HEK293 (cell line): ENCODE results near the gene FRMD4A.

ENCODE experiments used
- CTCF ChIA-PET: fragments of 350-600 bp; formaldehyde crosslinking; extraction: SDS; loops from one replicate; lab custom pipeline; 2021; ENCODE audit warnings: antibody characterized with exemption; lab: Yijun Ruan, JAX
- POLR2A ChIA-PET: fragments of 300-600 bp; formaldehyde crosslinking; extraction: SDS; loops from one replicate; lab custom pipeline; 2020; ENCODE audit warnings: antibody characterized with exemption, inconsistent platforms; lab: Yijun Ruan, JAX
- H3K27ac ChIP-seq: fragments of 200-500 bp; sonication (Bioruptor generic); 2 replicates; pipeline ENCODE4 v1.5.1; 2014; ENCODE audit warnings: low read depth, low read length, control low read depth, inconsistent platforms; ENCODE audit errors: extremely low read depth
- H3K36me3 ChIP-seq, 2 experiments: fragments of 200-500 bp in 1 of 2; sonication (Bioruptor generic) in 1 of 2; 1 replicate in 1 of 2; 2 replicates in 1 of 2; pipeline ENCODE4 v1.5.1; 2014 to 2017; ENCODE audit warnings: inconsistent platforms in 2 of 2, low read length in 2 of 2; ENCODE audit not compliant: control insufficient read depth in 2 of 2, insufficient read depth in 1 of 2
- H3K4me1 ChIP-seq: fragments of 200-500 bp; sonication (Bioruptor generic); 2 replicates; pipeline ENCODE4 v1.5.1; 2014; ENCODE audit warnings: mild to moderate bottlenecking, low read length, inconsistent platforms; ENCODE audit not compliant: control insufficient read depth, insufficient read depth
- H3K4me3 ChIP-seq: 2 replicates; pipeline ENCODE4 v1.5.1; 2011; ENCODE audit warnings: low read depth, mild to moderate bottlenecking, control low read depth, low read length, moderate library complexity
- H3K9me3 ChIP-seq: fragments of 200-500 bp; sonication (Bioruptor generic); 2 replicates; pipeline ENCODE4 v1.5.1; 2014; ENCODE audit warnings: low read depth, low read length, inconsistent platforms; ENCODE audit not compliant: control insufficient read depth, insufficient read depth
- GLI4 ChIP-seq: fragments of 450-650 bp; formaldehyde crosslinking; IDR thresholded peaks from 2 replicates; pipeline ENCODE4 v1.5.1; 2016; ENCODE audit warnings: missing biosample characterization, missing genetic modification characterization
- HOXA7 ChIP-seq: sonication (generic); formaldehyde crosslinking; IDR thresholded peaks from 2 replicates; pipeline ENCODE4 v1.8.1; 2022; ENCODE audit warnings: missing genetic modification reagents, borderline replicate concordance
- HOXC10 ChIP-seq: sonication (generic); formaldehyde crosslinking; IDR thresholded peaks from 2 replicates; pipeline ENCODE4 v1.8.1; 2023; ENCODE audit warnings: mild to moderate bottlenecking, missing genetic modification reagents
- MEIS1 ChIP-seq: sonication (generic); formaldehyde crosslinking; IDR thresholded peaks from 2 replicates; pipeline ENCODE4 v1.8.1; 2022; ENCODE audit warnings: missing genetic modification reagents, mild to moderate bottlenecking, borderline replicate concordance
- SALL2 ChIP-seq: fragments of 450-650 bp; formaldehyde crosslinking; IDR thresholded peaks from 2 replicates; pipeline ENCODE4 v1.5.0; 2017; ENCODE audit warnings: missing biosample characterization, mild to moderate bottlenecking, missing genetic modification characterization, borderline replicate concordance
- YY2 ChIP-seq: fragments of 450-650 bp; formaldehyde crosslinking; IDR thresholded peaks from 2 replicates; pipeline ENCODE4 v1.5.1; 2016; ENCODE audit warnings: missing biosample characterization, missing genetic modification characterization
- ZIC2 ChIP-seq: fragments of 450-650 bp; formaldehyde crosslinking; IDR thresholded peaks from 2 replicates; pipeline ENCODE4 v1.5.1; 2016; ENCODE audit warnings: missing biosample characterization, missing genetic modification characterization
- ZNF133 ChIP-seq: fragments of 450-650 bp; formaldehyde crosslinking; IDR thresholded peaks from 2 replicates; pipeline ENCODE4 v1.5.1; 2016; ENCODE audit warnings: missing biosample characterization, missing genetic modification characterization
- ZNF202 ChIP-seq: fragments of 450-650 bp; formaldehyde crosslinking; IDR thresholded peaks from 2 replicates; pipeline ENCODE4 v1.5.1; 2016; ENCODE audit warnings: missing biosample characterization, missing genetic modification characterization, borderline replicate concordance
- ZNF211 ChIP-seq: fragments of 450-650 bp; formaldehyde crosslinking; IDR thresholded peaks from 2 replicates; pipeline ENCODE4 v1.5.1; 2016; ENCODE audit warnings: low read depth, missing biosample characterization, missing genetic modification characterization
- ZNF221 ChIP-seq: fragments of 450-650 bp; formaldehyde crosslinking; IDR thresholded peaks from 2 replicates; pipeline ENCODE4 v1.5.1; 2017; ENCODE audit warnings: missing biosample characterization, missing genetic modification characterization, borderline replicate concordance
- ZNF223 ChIP-seq: fragments of 450-650 bp; formaldehyde crosslinking; IDR thresholded peaks from 2 replicates; pipeline ENCODE4 v1.5.1; 2016; ENCODE audit warnings: missing biosample characterization, missing genetic modification characterization
- ZNF23 ChIP-seq: fragments of 450-650 bp; formaldehyde crosslinking; IDR thresholded peaks from 2 replicates; pipeline ENCODE4 v1.5.1; 2016; ENCODE audit warnings: missing biosample characterization, missing genetic modification characterization, borderline replicate concordance
- ZNF239 ChIP-seq: fragments of 450-650 bp; formaldehyde crosslinking; IDR thresholded peaks from 2 replicates; pipeline ENCODE4 v1.5.1; 2016; ENCODE audit warnings: missing biosample characterization, missing genetic modification characterization
- ZNF24 ChIP-seq: fragments of 450-650 bp; formaldehyde crosslinking; IDR thresholded peaks from 2 replicates; pipeline ENCODE4 v1.5.1; 2016; ENCODE audit warnings: missing biosample characterization, missing genetic modification characterization
- ZNF324 ChIP-seq: fragments of 450-650 bp; formaldehyde crosslinking; IDR thresholded peaks from 2 replicates; pipeline ENCODE4 v1.5.1; 2016; ENCODE audit warnings: missing biosample characterization, missing genetic modification characterization
- ZNF404 ChIP-seq: fragments of 450-650 bp; formaldehyde crosslinking; IDR thresholded peaks from 2 replicates; pipeline ENCODE4 v1.5.1; 2017; ENCODE audit warnings: missing biosample characterization, missing genetic modification characterization
- ZNF530 ChIP-seq: fragments of 450-650 bp; formaldehyde crosslinking; IDR thresholded peaks from 2 replicates; pipeline ENCODE4 v1.5.1; 2016; ENCODE audit warnings: low read depth, missing biosample characterization, missing genetic modification characterization
- ZNF555 ChIP-seq: fragments of 450-650 bp; formaldehyde crosslinking; conservative IDR thresholded peaks from 2 replicates; pipeline ENCODE4 v1.5.1; 2017; ENCODE audit warnings: missing biosample characterization, mild to moderate bottlenecking, missing genetic modification characterization, inconsistent platforms
- ZNF561 ChIP-seq: fragments of 450-650 bp; IDR thresholded peaks from 2 replicates; pipeline ENCODE4 v1.5.1; 2018; ENCODE audit warnings: missing biosample characterization, missing genetic modification characterization, borderline replicate concordance
- ZNF596 ChIP-seq: fragments of 450-650 bp; IDR thresholded peaks from 2 replicates; pipeline ENCODE4 v1.5.0; 2018; ENCODE audit warnings: missing biosample characterization, mild to moderate bottlenecking, missing genetic modification characterization, moderate library complexity
- ZNF677 ChIP-seq: fragments of 450-650 bp; IDR thresholded peaks from 2 replicates; pipeline ENCODE4 v1.5.0; 2018; ENCODE audit warnings: missing biosample characterization, mild to moderate bottlenecking, missing genetic modification characterization, moderate library complexity
- ZNF791 ChIP-seq: fragments of 450-650 bp; formaldehyde crosslinking; IDR thresholded peaks from 2 replicates; pipeline ENCODE4 v1.5.1; 2016; ENCODE audit warnings: missing biosample characterization, missing genetic modification characterization
- ZNF792 ChIP-seq: fragments of 450-650 bp; formaldehyde crosslinking; IDR thresholded peaks from 2 replicates; pipeline ENCODE4 v1.5.1; 2016; ENCODE audit warnings: missing biosample characterization, missing genetic modification characterization
- ZNF830 ChIP-seq: fragments of 450-650 bp; IDR thresholded peaks from 2 replicates; pipeline ENCODE4 v1.5.0; 2018; ENCODE audit warnings: missing biosample characterization, missing genetic modification characterization, low read depth, mild to moderate bottlenecking, moderate library complexity
- ZSCAN16 ChIP-seq: fragments of 450-650 bp; formaldehyde crosslinking; IDR thresholded peaks from 2 replicates; pipeline ENCODE4 v1.5.1; 2016; ENCODE audit warnings: missing biosample characterization, missing genetic modification characterization
- TF ChIP-seq, protein P1 (sequence below): fragments of 450-650 bp; formaldehyde crosslinking; IDR thresholded peaks from 2 replicates; pipeline ENCODE4 v1.5.1; 2017; ENCODE audit warnings: missing biosample characterization, missing genetic modification characterization
- TF ChIP-seq, protein P2 (sequence below): fragments of 450-650 bp; formaldehyde crosslinking; IDR thresholded peaks from 2 replicates; pipeline ENCODE4 v1.5.1; 2016; ENCODE audit warnings: missing biosample characterization, missing genetic modification characterization
- TF ChIP-seq, protein P3 (sequence below): fragments of 450-650 bp; formaldehyde crosslinking; IDR thresholded peaks from 2 replicates; pipeline ENCODE4 v1.5.1; 2016; ENCODE audit warnings: missing biosample characterization, missing genetic modification characterization
- TF ChIP-seq, protein P4 (sequence below): fragments of 450-650 bp; formaldehyde crosslinking; IDR thresholded peaks from 2 replicates; pipeline ENCODE4 v1.5.1; 2016; ENCODE audit warnings: missing biosample characterization, missing genetic modification characterization

FRMD4A gene

DNA sequence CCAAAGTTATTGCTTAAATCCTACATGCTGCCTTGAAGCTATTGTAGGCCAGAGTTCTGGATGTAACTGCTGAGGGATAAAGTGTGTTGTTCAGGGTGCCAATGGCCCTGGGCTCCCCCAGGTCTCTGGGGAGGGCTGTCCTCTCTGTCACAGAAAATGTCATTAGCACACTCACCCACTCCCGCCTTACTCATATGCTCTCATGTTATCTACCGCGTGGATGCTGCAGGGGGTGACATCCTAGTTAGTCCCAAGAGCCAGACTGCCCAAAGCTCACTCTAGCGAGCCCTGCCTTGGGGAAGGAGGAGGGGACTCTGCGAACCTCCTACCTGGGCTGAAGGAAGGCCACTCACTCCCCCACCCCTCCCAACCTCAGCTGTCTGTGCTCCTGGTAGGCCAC, 122.5 kb downstream of the FRMD4A start:
- no peak overlapping the region for H3K4me3 ChIP-seq
- H3K36me3 ChIP-seq, result no peaks in the 10 kb centered on the region
- CTCF ChIA-PET, result interaction anchor here (1.1 kb wide), 1 partner anchor 11 kb away, joined by 9 read pairs; no protein-coding TSS in a partner anchor
- no peaks in the 10 kb centered on the region for H3K4me1 ChIP-seq
- H3K27ac ChIP-seq, result no peak overlapping the region
- TF ChIP-seq ZNF223 (tag by site-specific recombination) (no peak), ZNF239 (tag by site-specific recombination) (no peak), ZNF561 (tag by site-specific recombination) (no peak), YY2 (no peak), HOXC10 (no peak), ZNF23 (tag by site-specific recombination) (no peak), ZNF324 (no peak), SALL2 (tag by site-specific recombination) (no peak), ZNF24 (tag by site-specific recombination) (no peak), ZNF133 (tag by site-specific recombination) (no peak), ZIC2 (no peak), ZNF202 (tag by site-specific recombination) (no peak), ZNF677 (tag by site-specific recombination) (no peak), ZNF211 (tag by site-specific recombination) (no peak), MEIS1 (CRISPR knock-in tag) (no peak), ZNF792 (tag by site-specific recombination) (no peak)
- TF ChIP-seq, protein P1, sequence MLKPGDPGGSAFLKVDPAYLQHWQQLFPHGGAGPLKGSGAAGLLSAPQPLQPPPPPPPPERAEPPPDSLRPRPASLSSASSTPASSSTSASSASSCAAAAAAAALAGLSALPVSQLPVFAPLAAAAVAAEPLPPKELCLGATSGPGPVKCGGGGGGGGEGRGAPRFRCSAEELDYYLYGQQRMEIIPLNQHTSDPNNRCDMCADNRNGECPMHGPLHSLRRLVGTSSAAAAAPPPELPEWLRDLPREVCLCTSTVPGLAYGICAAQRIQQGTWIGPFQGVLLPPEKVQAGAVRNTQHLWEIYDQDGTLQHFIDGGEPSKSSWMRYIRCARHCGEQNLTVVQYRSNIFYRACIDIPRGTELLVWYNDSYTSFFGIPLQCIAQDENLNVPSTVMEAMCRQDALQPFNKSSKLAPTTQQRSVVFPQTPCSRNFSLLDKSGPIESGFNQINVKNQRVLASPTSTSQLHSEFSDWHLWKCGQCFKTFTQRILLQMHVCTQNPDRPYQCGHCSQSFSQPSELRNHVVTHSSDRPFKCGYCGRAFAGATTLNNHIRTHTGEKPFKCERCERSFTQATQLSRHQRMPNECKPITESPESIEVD (tag by site-specific recombination), result no peak
- TF ChIP-seq, all 188 proteins: peak for 0
- H3K9me3 ChIP-seq, result no peaks in the 10 kb centered on the region
- POLR2A ChIA-PET, result no interaction called here

DNA sequence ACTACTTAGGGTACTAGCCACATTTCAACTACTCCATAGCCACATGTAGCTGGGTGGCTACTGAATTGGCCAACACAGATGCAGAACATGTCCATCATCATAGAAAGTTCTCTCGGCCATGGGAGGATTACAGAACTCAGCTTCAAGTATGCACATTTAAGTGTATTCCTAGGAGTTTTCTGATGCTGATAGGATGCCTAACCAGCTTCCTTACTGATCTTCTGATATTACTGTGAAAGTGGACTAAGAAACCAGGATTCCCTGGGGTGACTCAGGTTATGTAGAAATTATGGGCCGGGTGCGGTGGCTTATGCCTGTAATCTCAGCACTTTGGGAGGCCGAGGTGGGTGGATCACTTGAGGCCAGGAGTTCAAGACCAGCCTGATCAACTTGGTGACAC, 125.5 kb downstream of the FRMD4A start:
- POLR2A ChIA-PET, result no interaction called here
- H3K27ac ChIP-seq, result no peak overlapping the region

More for the DNA sequence above, 125.5 kb downstream of the FRMD4A start:
- CTCF ChIA-PET, result no interaction called here
- H3K4me1 ChIP-seq, result no peaks in the 10 kb centered on the region
- no peak overlapping the region for H3K4me3 ChIP-seq
- H3K36me3 ChIP-seq, result no peaks in the 10 kb centered on the region
- no peak for TF ChIP-seq HOXA7
- no peak for TF ChIP-seq ZNF596 (tag by site-specific recombination)
- no peak for TF ChIP-seq GLI4
- no peak for TF ChIP-seq ZNF221 (tag by site-specific recombination)
- TF ChIP-seq ZNF791 (tag by site-specific recombination), result no peak
- TF ChIP-seq ZNF555 (tag by site-specific recombination), result no peak
- TF ChIP-seq, protein P2, sequence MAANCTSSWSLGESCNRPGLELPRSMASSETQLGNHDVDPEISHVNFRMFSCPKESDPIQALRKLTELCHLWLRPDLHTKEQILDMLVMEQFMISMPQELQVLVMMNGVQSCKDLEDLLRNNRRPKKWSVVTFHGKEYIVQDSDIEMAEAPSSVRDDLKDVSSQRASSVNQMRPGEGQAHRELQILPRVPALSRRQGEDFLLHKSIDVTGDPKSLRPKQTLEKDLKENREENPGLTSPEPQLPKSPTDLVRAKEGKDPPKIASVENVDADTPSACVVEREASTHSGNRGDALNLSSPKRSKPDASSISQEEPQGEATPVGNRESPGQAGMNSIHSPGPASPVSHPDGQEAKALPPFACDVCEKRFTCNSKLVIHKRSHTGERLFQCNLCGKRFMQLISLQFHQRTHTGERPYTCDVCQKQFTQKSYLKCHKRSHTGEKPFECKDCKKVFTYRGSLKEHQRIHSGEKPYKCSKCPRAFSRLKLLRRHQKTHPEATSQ, result no peak
- no peak for TF ChIP-seq ZNF530 (tag by site-specific recombination)
- TF ChIP-seq, protein P3, sequence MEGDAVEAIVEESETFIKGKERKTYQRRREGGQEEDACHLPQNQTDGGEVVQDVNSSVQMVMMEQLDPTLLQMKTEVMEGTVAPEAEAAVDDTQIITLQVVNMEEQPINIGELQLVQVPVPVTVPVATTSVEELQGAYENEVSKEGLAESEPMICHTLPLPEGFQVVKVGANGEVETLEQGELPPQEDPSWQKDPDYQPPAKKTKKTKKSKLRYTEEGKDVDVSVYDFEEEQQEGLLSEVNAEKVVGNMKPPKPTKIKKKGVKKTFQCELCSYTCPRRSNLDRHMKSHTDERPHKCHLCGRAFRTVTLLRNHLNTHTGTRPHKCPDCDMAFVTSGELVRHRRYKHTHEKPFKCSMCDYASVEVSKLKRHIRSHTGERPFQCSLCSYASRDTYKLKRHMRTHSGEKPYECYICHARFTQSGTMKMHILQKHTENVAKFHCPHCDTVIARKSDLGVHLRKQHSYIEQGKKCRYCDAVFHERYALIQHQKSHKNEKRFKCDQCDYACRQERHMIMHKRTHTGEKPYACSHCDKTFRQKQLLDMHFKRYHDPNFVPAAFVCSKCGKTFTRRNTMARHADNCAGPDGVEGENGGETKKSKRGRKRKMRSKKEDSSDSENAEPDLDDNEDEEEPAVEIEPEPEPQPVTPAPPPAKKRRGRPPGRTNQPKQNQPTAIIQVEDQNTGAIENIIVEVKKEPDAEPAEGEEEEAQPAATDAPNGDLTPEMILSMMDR (tag by site-specific recombination), result no peak
- TF ChIP-seq ZNF830 (tag by site-specific recombination), result no peak
- TF ChIP-seq ZNF404 (tag by site-specific recombination), result no peak
- TF ChIP-seq ZSCAN16 (tag by site-specific recombination), result no peak
- TF ChIP-seq, protein P4, sequence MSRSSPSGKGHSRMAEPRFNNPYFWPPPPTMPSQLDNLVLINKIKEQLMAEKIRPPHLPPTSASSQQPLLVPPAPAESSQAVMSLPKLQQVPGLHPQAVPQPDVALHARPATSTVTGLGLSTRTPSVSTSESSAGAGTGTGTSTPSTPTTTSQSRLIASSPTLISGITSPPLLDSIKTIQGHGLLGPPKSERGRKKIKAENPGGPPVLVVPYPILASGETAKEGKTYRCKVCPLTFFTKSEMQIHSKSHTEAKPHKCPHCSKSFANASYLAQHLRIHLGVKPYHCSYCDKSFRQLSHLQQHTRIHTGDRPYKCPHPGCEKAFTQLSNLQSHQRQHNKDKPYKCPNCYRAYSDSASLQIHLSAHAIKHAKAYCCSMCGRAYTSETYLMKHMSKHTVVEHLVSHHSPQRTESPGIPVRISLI, result no peak
- TF ChIP-seq, all 188 proteins: peak for 0
- no peaks in the 10 kb centered on the region for H3K9me3 ChIP-seq
